Liver (tissue), 9 donors: ENCODE data around the gene NIPSNAP3A. TPM values are rescaled to one million over a fixed set of nuclear protein-coding genes. Genes with fewer than 3 reads are reported as not detected.

Source experiments
- DNase-seq: peaks from one replicate; pipeline ENCODE4 v3.0.0-alpha.2; 2017; ENCODE audit warnings: low spot score
- H3K27ac ChIP-seq, 2 donors: one replicate each; pipeline ENCODE4 v1.7.0; 2013; ENCODE audit warnings: inconsistent platforms in 2 of 2, low read length in 2 of 2, control low read depth in 1 of 2, low read depth in 1 of 2, mild to moderate bottlenecking in 1 of 2
- H3K27me3 ChIP-seq, 4 donors: one replicate each; pipeline versions ENCODE4 v1.6.1 to v1.7.0; 2013; ENCODE audit warnings: low read length in 3 of 4, inconsistent platforms in 1 of 4, mild to moderate bottlenecking in 1 of 4, moderate library complexity in 1 of 4; ENCODE audit not compliant: control insufficient read depth in 4 of 4, insufficient read depth in 4 of 4
- H3K36me3 ChIP-seq, 4 donors: one replicate each; pipeline versions ENCODE4 v1.6.1 to v1.7.0; 2013; ENCODE audit warnings: low read length in 3 of 4, mild to moderate bottlenecking in 3 of 4, low read depth in 1 of 4, moderate library complexity in 1 of 4; ENCODE audit not compliant: control insufficient read depth in 4 of 4, insufficient read depth in 3 of 4
- H3K4me1 ChIP-seq, 4 donors: one replicate each; pipeline versions ENCODE4 v1.6.1 to v1.7.0; 2013; ENCODE audit warnings: low read length in 3 of 4, mild to moderate bottlenecking in 3 of 4, moderate library complexity in 1 of 4; ENCODE audit not compliant: control insufficient read depth in 4 of 4, insufficient read depth in 4 of 4
- H3K4me3 ChIP-seq, 3 donors: one replicate each; pipeline versions ENCODE4 v1.6.1 to v1.7.0; 2013; ENCODE audit warnings: low read length in 3 of 3, control low read depth in 1 of 3, low read depth in 1 of 3, mild to moderate bottlenecking in 1 of 3
- H3K9ac ChIP-seq, 2 donors: one replicate each; pipeline ENCODE4 v1.7.0; 2013; ENCODE audit warnings: low read length in 2 of 2, mild to moderate bottlenecking in 2 of 2, moderate library complexity in 2 of 2, control low read depth in 1 of 2, low read depth in 1 of 2
- H3K9me3 ChIP-seq, 4 donors: one replicate each; pipeline versions ENCODE4 v1.6.1 to v1.7.0; 2013; ENCODE audit warnings: low read length in 3 of 4; ENCODE audit not compliant: control insufficient read depth in 4 of 4
- ATF3 ChIP-seq: IDR thresholded peaks from 2 replicates; pipeline ENCODE4 v1.6.1; 2016; ENCODE audit warnings: antibody characterized with exemption
- FOXA1 ChIP-seq: IDR thresholded peaks from 2 replicates; pipeline ENCODE4 v1.6.1; 2016; ENCODE audit warnings: antibody characterized with exemption
- GABPA ChIP-seq, 2 donors: IDR thresholded peaks in 1 of 2; conservative IDR thresholded peaks in 1 of 2; 2 replicates each; pipeline ENCODE4 v1.6.1; 2016; ENCODE audit warnings: antibody characterized with exemption in 2 of 2, mild to moderate bottlenecking in 1 of 2, moderate library complexity in 1 of 2
- HNF4A ChIP-seq, 2 donors: conservative IDR thresholded peaks; 2 replicates each; pipeline ENCODE4 v1.6.1; 2016; ENCODE audit warnings: antibody characterized with exemption in 2 of 2, mild to moderate bottlenecking in 2 of 2
- JUND ChIP-seq, 2 donors: IDR thresholded peaks; 2 replicates each; pipeline ENCODE4 v1.6.1; 2016; ENCODE audit warnings: antibody characterized with exemption in 2 of 2
- MAX ChIP-seq: IDR thresholded peaks from 2 replicates; pipeline ENCODE4 v1.6.1; 2016; ENCODE audit warnings: antibody characterized with exemption
- NR2F2 ChIP-seq: IDR thresholded peaks from 2 replicates; pipeline ENCODE4 v1.6.1; 2016; ENCODE audit warnings: antibody characterized with exemption
- RAD21 ChIP-seq, 2 donors: IDR thresholded peaks; 2 replicates each; pipeline ENCODE4 v1.6.1; 2016; ENCODE audit warnings: antibody characterized with exemption in 2 of 2, mild to moderate bottlenecking in 2 of 2
- REST ChIP-seq: IDR thresholded peaks from 2 replicates; pipeline ENCODE4 v1.6.1; 2016; ENCODE audit warnings: antibody characterized with exemption, mild to moderate bottlenecking
- RXRA ChIP-seq, 2 donors: IDR thresholded peaks; 2 replicates each; pipeline ENCODE4 v1.6.1; 2017 to 2018; ENCODE audit warnings: antibody characterized with exemption in 2 of 2, mild to moderate bottlenecking in 1 of 2
- SP1 ChIP-seq: IDR thresholded peaks from 2 replicates; pipeline ENCODE4 v1.6.1; 2018; ENCODE audit warnings: antibody characterized with exemption, mild to moderate bottlenecking
- YY1 ChIP-seq: IDR thresholded peaks from 2 replicates; pipeline ENCODE4 v1.6.1; 2016; ENCODE audit warnings: antibody characterized with exemption, mild to moderate bottlenecking
- WGBS: extraction: QIAGEN DNeasy Blood & Tissue Kit; methylation state at CpG from one replicate; pipeline ENCODE4 v1.1.7; 2013; 5-methylcytosine and 5-hydroxymethylcytosine counted together
- polyA plus RNA-seq, 2 donors: library from polyadenylated mRNA; stranded (reverse) in 1 of 2; unstranded in 1 of 2; fragments of 200-250 nt in 1 of 2; fragments of >200 nt in 1 of 2; fragmentation: Nextera tagmentation in 1 of 2; extraction: Ambion mirVana in 1 of 2; gene quantifications; one replicate each; pipeline versions ENCODE4 v1.2.1 to v1.2.3, GENCODE V29; 2013 to 2015
- total RNA-seq, 2 donors: library from RNA; depleted of rRNA; stranded (reverse); fragments of >200 nt; gene quantifications; one replicate each; pipeline ENCODE4 v1.2.3, GENCODE V29; 2014
- TF ChIP-seq, protein P1 (sequence below): fragments of 150-350 bp; IDR thresholded peaks from 2 replicates; pipeline ENCODE4 v1.5.1; 2017; ENCODE audit warnings: improper control_type of control experiment, low read depth, low read length; ENCODE audit not compliant: missing input control
- donor health status: healthy.
- donor health status: healthy.
- donor health status: healthy.
- donor health status: healthy.
- donor health status: healthy.

The NIPSNAP3A gene
- total and polyA plus RNA-seq, 4 donors: 18.7 to 41.2 (median 32.1) TPM

DNA sequence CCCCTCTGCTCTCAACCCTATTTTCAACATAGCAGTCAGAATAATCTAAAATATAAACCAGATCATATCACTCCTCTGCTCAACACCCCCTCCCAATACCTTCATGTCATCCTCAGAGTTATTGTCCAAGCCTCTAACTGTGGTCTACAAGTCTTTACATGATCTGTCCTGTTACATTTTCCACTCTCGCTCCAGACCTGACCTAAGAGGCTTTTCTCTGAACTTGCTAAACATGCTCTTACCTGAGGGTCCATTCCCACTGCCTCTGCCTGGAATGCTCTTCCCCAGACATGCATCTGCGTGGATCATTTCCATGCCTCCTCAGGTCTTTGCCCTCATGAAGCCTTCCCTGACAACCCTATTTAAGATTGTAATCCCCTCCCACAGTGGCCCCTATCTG is 28.5 kb downstream of the NIPSNAP3A start:
- Histone ChIP-seq H3K36me3 (peaks cover 0 to 4% (median under 1%) of the 10 kb centered on the region in 4 donors), H3K4me1 (peaks cover 0 to 3% (median under 1%) of the 10 kb centered on the region in 4 donors), H3K9me3 (no peaks in the 10 kb centered on the region), H3K4me3 (no peak overlapping the region), H3K9ac (no peak overlapping the region), H3K27ac (peak overlapping the region in 1 of 2 donors; percentile 25), H3K27me3 (no peaks in the 10 kb centered on the region)
- no peak for DNase-seq
- TF ChIP-seq RXRA (IDR thresholded peaks at IDR 0.05) (no peak), JUND (IDR thresholded peaks at IDR 0.05) (no peak), RAD21 (IDR thresholded peaks at IDR 0.05) (no peak), NR2F2 (no peak), MAX (no peak), GABPA (IDR thresholded peaks at IDR 0.05 in 1 of 2, conservative IDR thresholded peaks at IDR 0.05 in 1 of 2) (no peak), REST (no peak), SP1 (no peak), HNF4A (conservative IDR thresholded peaks at IDR 0.05) (no peak), FOXA1 (no peak), ATF3 (no peak)
- TF ChIP-seq, protein P1, sequence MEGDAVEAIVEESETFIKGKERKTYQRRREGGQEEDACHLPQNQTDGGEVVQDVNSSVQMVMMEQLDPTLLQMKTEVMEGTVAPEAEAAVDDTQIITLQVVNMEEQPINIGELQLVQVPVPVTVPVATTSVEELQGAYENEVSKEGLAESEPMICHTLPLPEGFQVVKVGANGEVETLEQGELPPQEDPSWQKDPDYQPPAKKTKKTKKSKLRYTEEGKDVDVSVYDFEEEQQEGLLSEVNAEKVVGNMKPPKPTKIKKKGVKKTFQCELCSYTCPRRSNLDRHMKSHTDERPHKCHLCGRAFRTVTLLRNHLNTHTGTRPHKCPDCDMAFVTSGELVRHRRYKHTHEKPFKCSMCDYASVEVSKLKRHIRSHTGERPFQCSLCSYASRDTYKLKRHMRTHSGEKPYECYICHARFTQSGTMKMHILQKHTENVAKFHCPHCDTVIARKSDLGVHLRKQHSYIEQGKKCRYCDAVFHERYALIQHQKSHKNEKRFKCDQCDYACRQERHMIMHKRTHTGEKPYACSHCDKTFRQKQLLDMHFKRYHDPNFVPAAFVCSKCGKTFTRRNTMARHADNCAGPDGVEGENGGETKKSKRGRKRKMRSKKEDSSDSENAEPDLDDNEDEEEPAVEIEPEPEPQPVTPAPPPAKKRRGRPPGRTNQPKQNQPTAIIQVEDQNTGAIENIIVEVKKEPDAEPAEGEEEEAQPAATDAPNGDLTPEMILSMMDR: no peak
- 95% methylated on average over 2 of the region's 2 CpGs for WGBS

DNA sequence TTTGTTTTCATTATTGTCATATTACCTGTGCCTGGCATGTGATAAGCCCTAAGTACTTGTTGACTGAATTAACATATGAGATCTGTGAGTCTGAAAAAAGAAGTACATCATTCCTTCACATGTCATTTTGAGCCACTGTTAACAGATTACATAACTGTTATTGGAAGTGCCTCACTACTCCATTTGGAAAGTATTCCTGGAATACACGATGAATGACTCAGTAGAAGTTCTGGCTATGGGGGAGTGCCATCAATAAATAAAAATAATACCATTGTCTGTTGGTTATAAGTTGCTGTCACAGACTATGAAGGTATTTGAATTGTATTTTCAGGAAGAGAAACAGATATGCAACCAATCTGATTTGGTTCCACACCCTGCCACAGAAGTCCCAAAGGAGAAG is 29.3 kb downstream of the NIPSNAP3A start:
- no peak for DNase-seq
- Histone ChIP-seq H3K27ac (peak overlapping the region in 1 of 2 donors; percentile 65), H3K9me3 (no peaks in the 10 kb centered on the region), H3K4me3 (no peak overlapping the region), H3K9ac (no peak overlapping the region), H3K27me3 (no peaks in the 10 kb centered on the region), H3K4me1 (peaks cover 0 to 3% (median under 1%) of the 10 kb centered on the region in 4 donors), H3K36me3 (peaks cover 0 to 9% (median 6%) of the 10 kb centered on the region in 4 donors)
- no peak for TF ChIP-seq GABPA (IDR thresholded peaks at IDR 0.05 in 1 of 2, conservative IDR thresholded peaks at IDR 0.05 in 1 of 2)
- TF ChIP-seq NR2F2: no peak
- no peak for TF ChIP-seq HNF4A (conservative IDR thresholded peaks at IDR 0.05)
- TF ChIP-seq YY1: no peak
- no peak for TF ChIP-seq RXRA (IDR thresholded peaks at IDR 0.05)
- no peak for TF ChIP-seq MAX
- WGBS: 58% methylated on average over 1 of the region's 1 CpG
